HTERT RPE-1 (cell line): ENCODE data around the gene PEA15.

Experiments
- in situ Hi-C: fragments of 300-500 bp; cut with MboI; formaldehyde crosslinking; loops from 4 replicates; pipeline ENCODE4 v1.14.3; 2020; ENCODE audit warnings: low sequenced_read_pairs

PEA15 gene

GRCh38 chr1:160205242-160206035, at the start of gene PEA15:
Gene PEA15 (plus strand): TSS chr1:160205384. CDS start chr1:160211545, 6,161 bp downstream.
- in situ Hi-C loops, result no loop called here

- in situ Hi-C loops, result no loop called here
These were observed 48.8 kb upstream of the PEA15 start for GRCh38 chr1:160156361-160156760.

GRCh38 chr1:160157174-160157573, 48.0 kb upstream of the PEA15 start:
- in situ Hi-C loops, result no loop called here

GRCh38 chr1:160158031-160158430, 47.2 kb upstream of the PEA15 start:
- in situ Hi-C loops, result no loop called here

GRCh38 chr1:160158534-160158933, 46.6 kb upstream of the PEA15 start:
- in situ Hi-C loops, result no loop called here

- in situ Hi-C loops, result no loop called here
These were observed 45.3 kb upstream of the PEA15 start for GRCh38 chr1:160159846-160160245.

- in situ Hi-C loops, result no loop called here
These were observed 43.0 kb upstream of the PEA15 start for GRCh38 chr1:160161965-160162705.

GRCh38 chr1:160162931-160163330, 42.3 kb upstream of the PEA15 start:
- in situ Hi-C loops, result no loop called here

GRCh38 chr1:160163615-160164014, 41.6 kb upstream of the PEA15 start:
- in situ Hi-C loops, result no loop called here

- in situ Hi-C loops, result no loop called here
These were observed 41.1 kb upstream of the PEA15 start for GRCh38 chr1:160164121-160164520.

GRCh38 chr1:160166166-160166868, 38.9 kb upstream of the PEA15 start:
- in situ Hi-C loops, result no loop called here

GRCh38 chr1:160167056-160167455, 38.1 kb upstream of the PEA15 start:
- in situ Hi-C loops, result no loop called here

- in situ Hi-C loops, result no loop called here
These were observed 37.6 kb upstream of the PEA15 start for GRCh38 chr1:160167580-160167979.

GRCh38 chr1:160168016-160168415, 37.2 kb upstream of the PEA15 start:
- in situ Hi-C loops, result no loop called here

GRCh38 chr1:160168609-160169369, 36.4 kb upstream of the PEA15 start:
- in situ Hi-C loops, result no loop called here

- in situ Hi-C loops, result no loop called here
These were observed 35.4 kb upstream of the PEA15 start for GRCh38 chr1:160169553-160170399.

- in situ Hi-C loops, result no loop called here
These were observed 33.8 kb upstream of the PEA15 start for GRCh38 chr1:160171354-160171753.

GRCh38 chr1:160171980-160172379, 33.2 kb upstream of the PEA15 start:
- in situ Hi-C loops, result no loop called here

GRCh38 chr1:160177231-160177630, 28.0 kb upstream of the PEA15 start:
- in situ Hi-C loops, result no loop called here

- in situ Hi-C loops, result no loop called here
These were observed 27.5 kb upstream of the PEA15 start for GRCh38 chr1:160177667-160178066.
